ACHN (cell line): ENCODE measurements around the gene SYNE1.
"Not testable (repeated sequence)": the region's sequence is repeated elsewhere in the genome, so short reads cannot be mapped to it uniquely, and the experiment has no call there.

ENCODE experiments used
- DNase-seq: peaks from one replicate; pipeline ENCODE4 v3.0.0-alpha.2; 2015
- in situ Hi-C: cut with HindIII; loops from 2 replicates; pipeline ENCODE4 v1.10.0; 2017; ENCODE audit warnings: low sequenced_read_pairs, low pct_ligation_motif_present, low pct_unique_long_range_greater_than_20kb

The SYNE1 gene

GRCh38 chr6:152637296-152638047, at the start of gene SYNE1:
SYNE1 (minus strand) TSS chr6:152637362; CDS start chr6:152628331, 9,031 bp downstream.
- in situ Hi-C loops = no loop called here

GRCh38 chr6:152685819-152686218, 48.7 kb upstream of the SYNE1 start:
- in situ Hi-C loops = no loop called here
- DNase-seq = no peak

More at GRCh38 chr6:152637296-152638047, at the start of gene SYNE1:
- no peak for DNase-seq

- in situ Hi-C loops, DNase-seq: not testable (repeated sequence)
Measured at GRCh38 chr6:152682935-152683334, 45.8 kb upstream of the SYNE1 start.

GRCh38 chr6:152682141-152682540, 45.0 kb upstream of the SYNE1 start:
- DNase-seq = no peak
- in situ Hi-C loops = no loop called here

GRCh38 chr6:152680879-152681517, 43.8 kb upstream of the SYNE1 start:
- DNase-seq = no peak
- in situ Hi-C loops = no loop called here

- in situ Hi-C loops = no loop called here
- no peak for DNase-seq
Measured at GRCh38 chr6:152680151-152680550, 43.0 kb upstream of the SYNE1 start.

- no peak for DNase-seq
- in situ Hi-C loops = no loop called here
Measured at GRCh38 chr6:152673236-152673635, 36.1 kb upstream of the SYNE1 start.

GRCh38 chr6:152671171-152671570, 34.0 kb upstream of the SYNE1 start:
- in situ Hi-C loops = no loop called here

GRCh38 chr6:152669895-152670294, 32.7 kb upstream of the SYNE1 start:
- in situ Hi-C loops = no loop called here
- peak; percentile 33 for DNase-seq

More at GRCh38 chr6:152671171-152671570, 34.0 kb upstream of the SYNE1 start:
- no peak for DNase-seq

- no peak for DNase-seq
- in situ Hi-C loops = no loop called here
Measured at GRCh38 chr6:152661776-152662175, 24.6 kb upstream of the SYNE1 start.

GRCh38 chr6:152651986-152652385, 14.8 kb upstream of the SYNE1 start:
- in situ Hi-C loops = no loop called here
- DNase-seq = no peak

- no peak for DNase-seq
- in situ Hi-C loops = no loop called here
Measured at GRCh38 chr6:152648105-152648504, 10.9 kb upstream of the SYNE1 start.

GRCh38 chr6:152646732-152647131, 9.6 kb upstream of the SYNE1 start:
- DNase-seq, in situ Hi-C loops: not testable (repeated sequence)

GRCh38 chr6:152642578-152643375, 5.6 kb upstream of the SYNE1 start:
- in situ Hi-C loops = no loop called here
- peak; percentile 60 for DNase-seq

- DNase-seq = no peak
- in situ Hi-C loops = no loop called here
Measured at GRCh38 chr6:152636609-152637295, 410 bp downstream of the SYNE1 start.

GRCh38 chr6:152636021-152636608, 1.0 kb downstream of the SYNE1 start:
- in situ Hi-C loops = no loop called here
- no peak for DNase-seq

- DNase-seq = no peak
- in situ Hi-C loops = no loop called here
Measured at GRCh38 chr6:152634773-152635172, 2.4 kb downstream of the SYNE1 start.

- in situ Hi-C loops = no loop called here
- no peak for DNase-seq
Measured at GRCh38 chr6:152632121-152632782, 4.9 kb downstream of the SYNE1 start.
